GM12878 (cell line): ENCODE measurements around the gene COMT. TPM values are rescaled to one million over a fixed set of nuclear protein-coding genes. Genes with fewer than 3 reads are reported as not detected.

Experiments
- ATAC-seq: fragments of 200-7000 bp; cut with Tn5 transposase; 3 replicates; pipeline ENCODE4 v1.9.1; 2020; ENCODE audit warnings: mild to moderate bottlenecking, moderate library complexity
- BruUV-seq: library from RNA; stranded (reverse); fragments of 400-500 nt; replicated peaks from 2 replicates; lab custom pipeline; 2021; lab: Mats Ljungman, UMichigan
- CTCF ChIA-PET: fragments of 300-600 bp; sonication (Branson Sonifier 250); formaldehyde crosslinking; extraction: SDS; loops from one replicate; lab custom pipeline; 2021; ENCODE audit warnings: inconsistent platforms; lab: Yijun Ruan, JAX
- POLR2A ChIA-PET: fragments of 350-600 bp; formaldehyde crosslinking; extraction: SDS; loops from one replicate; lab custom pipeline; 2021; ENCODE audit warnings: inconsistent platforms; lab: Charles Lee
- RAD21 ChIA-PET: fragments of 300-600 bp; sonication (Branson Sonifier 250); formaldehyde crosslinking; loops from one replicate; lab custom pipeline; 2023; ENCODE audit warnings: antibody characterized with exemption; ENCODE audit not compliant: unreplicated experiment; lab: Charles Lee
- SMC1A ChIA-PET: fragments of 300-600 bp; sonication (Branson Sonifier 250); formaldehyde crosslinking; loops from one replicate; lab custom pipeline; 2023; ENCODE audit not compliant: unreplicated experiment, uncharacterized antibody; lab: Charles Lee
- DNase-seq: peaks from one replicate; pipeline ENCODE4 v3.0.0-alpha.2; 2011; ENCODE audit warnings: low read depth, low spot score
- FAIRE-seq: peaks from 3 replicates; lab custom pipeline; 2011; peaks lifted over from hg19 to GRCh38; lab: Jason Lieb, UNC
- H2AFZ ChIP-seq: 2 replicates; pipeline ENCODE4 v1.6.0; 2011; ENCODE audit warnings: low read depth, low read length, control low read depth; ENCODE audit not compliant: control insufficient read depth
- H3K27ac ChIP-seq: 2 replicates; pipeline ENCODE4 v1.5.1; 2011; ENCODE audit warnings: control low read depth; ENCODE audit not compliant: control insufficient read depth, insufficient read depth
- H3K27me3 ChIP-seq, 2 experiments: replicated peaks in 1 of 2; 2 replicates each; pipeline versions ENCODE4 v1.6.0 to v1.6.1; 2011; ENCODE audit warnings: low read length in 1 of 2; ENCODE audit not compliant: control insufficient read depth in 2 of 2, insufficient read depth in 2 of 2
- H3K36me3 ChIP-seq, 2 experiments: 2 replicates each; pipeline ENCODE4 v1.5.1; 2011; ENCODE audit warnings: low read length in 1 of 2; ENCODE audit not compliant: control insufficient read depth in 2 of 2, insufficient read depth in 2 of 2
- H3K4me1 ChIP-seq: 2 replicates; pipeline ENCODE4 v1.6.1; 2011; ENCODE audit warnings: mild to moderate bottlenecking, low read length, moderate library complexity, mixed read lengths; ENCODE audit not compliant: control insufficient read depth, insufficient read depth
- H3K4me2 ChIP-seq: 2 replicates; pipeline ENCODE4 v1.6.0; 2011; ENCODE audit warnings: control low read depth; ENCODE audit not compliant: control insufficient read depth, insufficient read depth
- H3K4me3 ChIP-seq: fragments of 200-600 bp; sonication (generic); 2 replicates; pipeline ENCODE4 v1.5.1; 2016
- H3K79me2 ChIP-seq: 2 replicates; pipeline ENCODE4 v1.6.0; 2011; ENCODE audit warnings: low read length; ENCODE audit not compliant: control insufficient read depth, insufficient read depth
- H3K9ac ChIP-seq: 2 replicates; pipeline ENCODE4 v1.8.0; 2011; ENCODE audit warnings: low read length, control low read depth, mixed read lengths; ENCODE audit not compliant: control insufficient read depth, insufficient read depth
- H3K9me3 ChIP-seq: replicated peaks from 3 replicates; pipeline ENCODE4 v1.5.1; 2011; ENCODE audit warnings: mild to moderate bottlenecking, low read length; ENCODE audit not compliant: control insufficient read depth, insufficient read depth
- H4K20me1 ChIP-seq: 2 replicates; pipeline ENCODE4 v1.6.0; 2011; ENCODE audit not compliant: control insufficient read depth, insufficient read depth
- FOS ChIP-seq: IDR thresholded peaks from 3 replicates; pipeline ENCODE4 v1.6.1; 2011; ENCODE audit warnings: borderline replicate concordance; ENCODE audit not compliant: insufficient read length; ENCODE audit errors: extremely low read depth
- MEF2B ChIP-seq: fragments of 450-650 bp; IDR thresholded peaks from 2 replicates; pipeline ENCODE4 v1.6.1; 2018; ENCODE audit warnings: mild to moderate bottlenecking, moderate library complexity; ENCODE audit not compliant: partially characterized antibody, poor library complexity, severe bottlenecking
- SKIL ChIP-seq: fragments of 450-650 bp; IDR thresholded peaks from 2 replicates; pipeline ENCODE4 v1.6.1; 2017; ENCODE audit warnings: mild to moderate bottlenecking, low read depth, inconsistent platforms; ENCODE audit not compliant: poor library complexity, severe bottlenecking
- TBL1XR1 ChIP-seq: IDR thresholded peaks from 2 replicates; pipeline ENCODE4 v1.6.1; 2012; ENCODE audit warnings: low read depth, low read length, improper control_type of control experiment
- ZNF274 ChIP-seq: IDR thresholded peaks from one replicate; pipeline ENCODE4 v1.8.0; 2011; ENCODE audit not compliant: insufficient read length, insufficient read depth
- WGBS: methylation state at CpG from one replicate; pipeline ENCODE4 v1.1.6; 2016; ENCODE audit warnings: low lambda C conversion rate; ENCODE audit not compliant: insufficient replicate concordance, insufficient coverage; ENCODE audit errors: missing lambda C conversion rate; 5-methylcytosine and 5-hydroxymethylcytosine counted together
- in situ Hi-C: fragments of 300-500 bp; cut with MboI; formaldehyde crosslinking; loops from 9 replicates; pipeline ENCODE4 v1.14.3; 2018; ENCODE audit warnings: mixed read lengths
- intact Hi-C: fragments of 100-400 bp; cut with micrococcal nuclease; formaldehyde crosslinking; loops from one replicate; pipeline ENCODE4 v1.14.2; 2022; ENCODE audit not compliant: unreplicated experiment
- polyA plus RNA-seq, 11 experiments: library from polyadenylated mRNA; depleted of rRNA in 4 of 11; unstranded in 6 of 11; stranded (reverse) in 5 of 11; fragments of >200 nt; fragmentation: Nextera tagmentation in 4 of 11; fragmentation: Illumina TruSeq in 1 of 11; extraction: Ambion mirVana in 4 of 11; extraction: Trizol in 1 of 11; gene quantifications; 1 replicate in 1 of 11; 2 replicates in 10 of 11; pipeline versions ENCODE4 v1.2.1 to v1.2.3, GENCODE V29; 2011 to 2016; ENCODE audit warnings: inconsistent platforms in 2 of 11, missing spikeins in 2 of 11, low read depth in 1 of 11
- total RNA-seq, 4 experiments: library from RNA; depleted of rRNA in 3 of 4; stranded (reverse); fragments of >200 nt in 3 of 4; fragmentation: Illumina TruSeq in 1 of 4; extraction: Trizol in 1 of 4; gene quantifications; 2 replicates each; pipeline versions ENCODE4 v1.2.1 to v1.2.3, GENCODE V29; 2013 to 2021
- TF ChIP-seq, protein P1 (sequence below): fragments of 450-650 bp; IDR thresholded peaks from 2 replicates; pipeline ENCODE4 v1.6.1; 2017; ENCODE audit warnings: mild to moderate bottlenecking

Gene COMT
- total and polyA plus RNA-seq, 10 of the 15 experiments (the other 5 are each of a cell fraction or from before 2014, with no cell fraction given): 4.5 to 152 (median 66.1) TPM

GRCh38 chr22:19989725-19990067, 48.1 kb downstream of the COMT start:
- Histone ChIP-seq H3K4me1 (no peaks in the 10 kb centered on the region), H3K36me3 (no peaks in the 10 kb centered on the region), H2AFZ (no peak overlapping the region), H3K79me2 (no peaks in the 10 kb centered on the region), H3K4me2 (no peak overlapping the region), H4K20me1 (no peaks in the 10 kb centered on the region), H3K27ac (no peak overlapping the region), H3K27me3 (peaks cover 0 to 2% of the 10 kb centered on the region in 2 experiments; a peak in 1 of 4 replicates), H3K9ac (no peak overlapping the region), H3K9me3 (no peaks in the 10 kb centered on the region), H3K4me3 (no peak overlapping the region)
- 30% methylated on average over 3 of the region's 3 CpGs for WGBS
- ATAC-seq (no peak), FAIRE-seq (no peak), DNase-seq (no peak)
- intact Hi-C loops: no loop called here
- ChIA-PET CTCF (no interaction called here), RAD21 (no interaction called here), POLR2A (no interaction called here), SMC1A (no interaction called here)
- in situ Hi-C loops: no loop called here
- TF ChIP-seq, protein P1, sequence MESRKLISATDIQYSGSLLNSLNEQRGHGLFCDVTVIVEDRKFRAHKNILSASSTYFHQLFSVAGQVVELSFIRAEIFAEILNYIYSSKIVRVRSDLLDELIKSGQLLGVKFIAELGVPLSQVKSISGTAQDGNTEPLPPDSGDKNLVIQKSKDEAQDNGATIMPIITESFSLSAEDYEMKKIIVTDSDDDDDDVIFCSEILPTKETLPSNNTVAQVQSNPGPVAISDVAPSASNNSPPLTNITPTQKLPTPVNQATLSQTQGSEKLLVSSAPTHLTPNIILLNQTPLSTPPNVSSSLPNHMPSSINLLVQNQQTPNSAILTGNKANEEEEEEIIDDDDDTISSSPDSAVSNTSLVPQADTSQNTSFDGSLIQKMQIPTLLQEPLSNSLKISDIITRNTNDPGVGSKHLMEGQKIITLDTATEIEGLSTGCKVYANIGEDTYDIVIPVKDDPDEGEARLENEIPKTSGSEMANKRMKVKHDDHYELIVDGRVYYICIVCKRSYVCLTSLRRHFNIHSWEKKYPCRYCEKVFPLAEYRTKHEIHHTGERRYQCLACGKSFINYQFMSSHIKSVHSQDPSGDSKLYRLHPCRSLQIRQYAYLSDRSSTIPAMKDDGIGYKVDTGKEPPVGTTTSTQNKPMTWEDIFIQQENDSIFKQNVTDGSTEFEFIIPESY: no peak
- no peak for TF ChIP-seq FOS
- no TSS peak for BruUV-seq

- POLR2A ChIA-PET: no interaction called here
- Histone ChIP-seq H3K9me3 (no peaks in the 10 kb centered on the region), H3K27ac (no peak overlapping the region), H3K9ac (no peak overlapping the region), H3K79me2 (no peaks in the 10 kb centered on the region), H3K4me1 (no peaks in the 10 kb centered on the region), H4K20me1 (no peaks in the 10 kb centered on the region), H2AFZ (no peak overlapping the region), H3K4me2 (no peak overlapping the region), H3K4me3 (no peak overlapping the region), H3K27me3 (peaks cover 0 to 2% of the 10 kb centered on the region in 2 experiments; a peak in 1 of 4 replicates), H3K36me3 (no peaks in the 10 kb centered on the region)
- DNase-seq (no peak), FAIRE-seq (no peak), ATAC-seq (no peak)
- RAD21 ChIA-PET: no interaction called here
- BruUV-seq: no TSS peak
- TF ChIP-seq TBL1XR1 (no peak), ZNF274 (no peak), SKIL (no peak), MEF2B (no peak)
- SMC1A ChIA-PET: no interaction called here
- intact Hi-C loops: no loop called here
- CTCF ChIA-PET: no interaction called here
- in situ Hi-C loops: no loop called here
- 75% methylated on average over 2 of the region's 2 CpGs for WGBS
Observed at GRCh38 chr22:19990188-19990587, 48.6 kb downstream of the COMT start.
